LNCAP (cell line): ENCODE results near the gene FRMD4A.

Experiments used
- CTCF ChIP-seq: fragments of 450-650 bp; IDR thresholded peaks from 2 replicates; pipeline ENCODE4 v1.5.1; 2017; ENCODE audit warnings: mild to moderate bottlenecking

FRMD4A gene

GRCh38 chr10:13834581-13835286 lies 496.0 kb downstream of the FRMD4A start:
- TF ChIP-seq CTCF: no peak

- TF ChIP-seq CTCF: no peak
Measured at GRCh38 chr10:13831711-13832141, 499.0 kb downstream of the FRMD4A start.

GRCh38 chr10:13830385-13830784 lies 500.3 kb downstream of the FRMD4A start:
- no peak for TF ChIP-seq CTCF

GRCh38 chr10:13829790-13830189 lies 500.9 kb downstream of the FRMD4A start:
- no peak for TF ChIP-seq CTCF

- no peak for TF ChIP-seq CTCF
Measured at GRCh38 chr10:13827076-13827797, 503.5 kb downstream of the FRMD4A start.

- no peak for TF ChIP-seq CTCF
Measured at GRCh38 chr10:13823709-13824405, 506.9 kb downstream of the FRMD4A start.

GRCh38 chr10:13823096-13823708 lies 507.5 kb downstream of the FRMD4A start:
- no peak for TF ChIP-seq CTCF
